Tibial artery (tissue), 4 donors: ENCODE results near the gene RAB15.

Experiments
- DNase-seq, 2 donors: peaks; one replicate each; pipeline ENCODE4 v3.0.0-alpha.2; 2019
- H3K27ac ChIP-seq, 2 donors: fragments of 200-600 bp; sonication (generic) in 1 of 2; 1 replicate in 1 of 2; 2 replicates in 1 of 2; pipeline ENCODE4 v1.5.1; 2018 to 2019; ENCODE audit warnings: mild to moderate bottlenecking in 1 of 2
- H3K27me3 ChIP-seq, 2 donors: fragments of 200-600 bp; sonication (generic) in 1 of 2; one replicate each; pipeline versions ENCODE4 v1.5.1 to v1.6.0; 2016 to 2019
- H3K36me3 ChIP-seq, 3 donors: fragments of 200-600 bp; sonication (generic) in 2 of 3; one replicate each; pipeline ENCODE4 v1.5.1; 2016 to 2019; ENCODE audit warnings: mild to moderate bottlenecking in 2 of 3
- H3K4me1 ChIP-seq, 4 donors: fragments of 200-600 bp; sonication (generic) in 2 of 4; 1 replicate in 3 of 4; 2 replicates in 1 of 4; pipeline ENCODE4 v1.5.1; 2016 to 2019
- H3K4me3 ChIP-seq, 2 donors: fragments of 200-600 bp; sonication (generic) in 1 of 2; 1 replicate in 1 of 2; 2 replicates in 1 of 2; pipeline ENCODE4 v1.5.1; 2018 to 2019; ENCODE audit warnings: mild to moderate bottlenecking in 2 of 2
- H3K9me3 ChIP-seq, 3 donors: fragments of 200-600 bp; sonication (generic) in 1 of 3; one replicate each; pipeline ENCODE4 v1.5.1; 2016 to 2019
- CTCF ChIP-seq, 2 experiments: fragments of 200-600 bp in 1 of 2; fragments of 450-650 bp in 1 of 2; IDR thresholded peaks; one replicate each; pipeline ENCODE4 v1.5.1; 2017 to 2019; ENCODE audit warnings: antibody characterized with exemption in 2 of 2, mild to moderate bottlenecking in 1 of 2, moderate library complexity in 1 of 2
- intact Hi-C: fragments of 100-400 bp; cut with DNase I; formaldehyde crosslinking; loops from one replicate; pipeline ENCODE4 v1.15.0; 2023; ENCODE audit warnings: low total_unique reads

The RAB15 gene

DNA sequence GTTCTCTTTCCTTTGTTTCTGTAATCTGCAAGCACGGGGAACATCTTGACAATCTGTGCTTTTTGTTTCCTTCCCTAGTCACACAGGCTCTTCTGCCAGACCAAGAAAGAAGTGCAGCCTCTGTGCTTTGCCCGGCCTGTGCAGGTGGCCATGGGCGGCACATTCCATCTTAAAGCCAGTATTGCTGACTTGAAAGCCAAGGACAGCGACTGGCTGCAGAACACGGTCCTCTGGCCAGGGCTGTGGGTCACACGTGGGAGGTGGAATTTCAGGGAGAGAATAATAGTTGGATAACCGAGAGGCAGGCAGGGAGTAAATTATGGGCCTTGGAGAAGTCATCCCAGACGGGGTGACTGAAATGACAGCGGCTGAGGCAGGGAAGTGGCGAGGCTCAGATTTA lies 39.4 kb upstream of the RAB15 start:
- Histone ChIP-seq H3K9me3 (no peaks in the 10 kb centered on the region), H3K4me3 (no peak overlapping the region), H3K4me1 (no peaks in the 10 kb centered on the region), H3K36me3 (peaks cover 11 to 66% (median 18%) of the 10 kb centered on the region in 3 donors), H3K27me3 (no peaks in the 10 kb centered on the region), H3K27ac (no peak overlapping the region)
- intact Hi-C loops: no loop called here
- no peak for DNase-seq
- TF ChIP-seq CTCF (IDR thresholded peaks at IDR 0.05): no peak

GRCh38 chr14:65010211-65010931 lies 38.2 kb upstream of the RAB15 start:
- no peak for DNase-seq
- no peak for TF ChIP-seq CTCF (IDR thresholded peaks at IDR 0.05)
- no peaks in the 10 kb centered on the region for H3K4me1 ChIP-seq
- peaks cover 9 to 63% (median 11%) of the 10 kb centered on the region in 3 donors for H3K36me3 ChIP-seq
- no peaks in the 10 kb centered on the region for H3K27me3 ChIP-seq
- no peak overlapping the region for H3K4me3 ChIP-seq
- intact Hi-C loops: no loop called here
- no peaks in the 10 kb centered on the region for H3K9me3 ChIP-seq
- no peak overlapping the region for H3K27ac ChIP-seq

DNA sequence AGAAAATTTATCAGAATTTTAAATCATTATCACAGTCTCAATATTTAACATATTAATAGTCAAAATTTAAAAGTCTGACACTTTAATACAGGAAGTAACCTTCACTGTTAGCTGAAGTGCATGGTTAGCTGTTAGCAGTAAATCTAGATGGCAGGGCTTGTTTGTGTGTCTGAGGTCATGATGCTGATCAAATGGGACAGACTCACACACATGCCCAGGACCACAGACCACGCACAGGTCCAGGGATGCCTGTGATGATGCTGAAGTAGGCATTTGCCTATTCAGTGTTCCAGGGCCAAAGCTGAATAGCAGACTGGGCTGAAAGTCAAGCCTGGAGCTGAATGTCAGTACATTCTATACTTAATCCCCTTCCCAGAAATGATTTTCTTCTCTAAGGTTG lies 35.1 kb upstream of the RAB15 start:
- no peak for DNase-seq
- Histone ChIP-seq H3K4me1 (no peaks in the 10 kb centered on the region), H3K27me3 (no peaks in the 10 kb centered on the region), H3K4me3 (no peak overlapping the region), H3K36me3 (peaks cover 0 to 46% (median 10%) of the 10 kb centered on the region in 3 donors), H3K27ac (no peak overlapping the region), H3K9me3 (no peaks in the 10 kb centered on the region)
- no peak for TF ChIP-seq CTCF (IDR thresholded peaks at IDR 0.05)
- intact Hi-C loops: no loop called here

DNA sequence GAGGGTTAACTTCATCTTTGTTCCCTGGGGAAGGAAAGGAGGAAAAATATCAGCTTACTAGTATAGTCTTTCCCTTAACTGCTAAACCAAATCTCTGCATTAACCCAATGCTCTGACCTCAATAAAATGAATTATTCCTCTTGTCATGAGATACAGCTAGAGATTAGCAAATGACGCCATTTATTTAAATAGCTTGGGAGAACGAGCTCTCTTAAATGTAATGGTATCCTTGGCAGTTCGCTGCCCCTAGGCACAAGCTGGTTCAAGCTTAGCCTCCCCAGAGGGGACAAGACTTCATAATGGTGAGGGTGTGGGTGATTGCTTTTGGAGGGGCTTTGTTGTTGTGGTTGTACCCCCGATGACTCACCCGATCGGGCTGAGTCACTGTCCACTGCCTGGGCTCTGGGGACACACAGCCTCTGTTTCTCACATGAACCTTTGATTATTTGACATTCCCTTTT lies 34.2 kb upstream of the RAB15 start:
- no peak for TF ChIP-seq CTCF (IDR thresholded peaks at IDR 0.05)
- H3K36me3 ChIP-seq: peaks cover 0 to 38% (median 10%) of the 10 kb centered on the region in 3 donors
- H3K27ac ChIP-seq: no peak overlapping the region
- H3K27me3 ChIP-seq: no peaks in the 10 kb centered on the region
- no peaks in the 10 kb centered on the region for H3K9me3 ChIP-seq
- H3K4me1 ChIP-seq: no peaks in the 10 kb centered on the region
- DNase-seq: no peak
- no peak overlapping the region for H3K4me3 ChIP-seq
- intact Hi-C loops: no loop called here

DNA sequence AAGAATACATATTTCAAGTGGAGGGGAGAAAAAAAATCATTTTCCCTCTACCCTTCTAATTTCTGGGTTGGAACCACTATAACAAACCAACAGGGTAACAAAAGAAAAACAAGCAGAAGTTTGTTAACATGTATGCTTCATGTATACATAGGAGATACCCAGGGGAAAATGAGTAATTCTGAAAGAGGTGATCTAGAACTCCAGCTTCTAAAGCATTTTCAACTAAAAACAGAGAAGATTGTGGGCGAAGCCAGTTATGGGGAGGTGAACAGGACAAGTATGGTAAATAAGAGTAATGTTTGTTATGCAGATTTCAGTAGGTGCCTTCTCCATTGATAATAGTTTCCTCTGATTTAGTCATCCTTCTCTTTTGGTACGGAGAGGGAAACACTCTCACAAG lies 31.3 kb upstream of the RAB15 start:
- H3K4me3 ChIP-seq: no peak overlapping the region
- H3K27me3 ChIP-seq: no peaks in the 10 kb centered on the region
- intact Hi-C loops: no loop called here
- TF ChIP-seq CTCF (IDR thresholded peaks at IDR 0.05): no peak
- H3K27ac ChIP-seq: no peak overlapping the region
- DNase-seq: no peak
- H3K9me3 ChIP-seq: no peaks in the 10 kb centered on the region
- H3K36me3 ChIP-seq: peaks cover 0 to 13% (median 10%) of the 10 kb centered on the region in 3 donors
- H3K4me1 ChIP-seq: no peaks in the 10 kb centered on the region
